Suprapubic skin (tissue), 4 donors: ENCODE data around the gene PDP2.
"Not testable (repeated sequence)": the region's sequence is repeated elsewhere in the genome, so short reads cannot be mapped to it uniquely, and the experiment has no call there.

Experiments used
- EP300 ChIP-seq: sonication (generic); formaldehyde crosslinking; IDR thresholded peaks from one replicate; pipeline ENCODE4 v1.6.1; 2017; ENCODE audit warnings: antibody characterized with exemption
- POLR2A ChIP-seq, 2 donors: fragments of 450-650 bp; IDR thresholded peaks; one replicate each; pipeline ENCODE4 v1.6.1; 2017; ENCODE audit warnings: antibody characterized with exemption in 2 of 2, mild to moderate bottlenecking in 2 of 2, moderate library complexity in 2 of 2
- POLR2AphosphoS5 ChIP-seq, 3 donors: sonication (generic); formaldehyde crosslinking; IDR thresholded peaks; one replicate each; pipeline ENCODE4 v1.6.1; 2017; ENCODE audit warnings: antibody characterized with exemption in 3 of 3
- TF ChIP-seq, protein P1 (sequence below), 2 donors: fragments of 200-600 bp in 1 of 2; fragments of 450-650 bp in 1 of 2; sonication (generic) in 1 of 2; IDR thresholded peaks; one replicate each; pipeline ENCODE4 v1.5.1; 2016 to 2019; ENCODE audit warnings: antibody characterized with exemption in 2 of 2, mild to moderate bottlenecking in 1 of 2, moderate library complexity in 1 of 2

DNA sequence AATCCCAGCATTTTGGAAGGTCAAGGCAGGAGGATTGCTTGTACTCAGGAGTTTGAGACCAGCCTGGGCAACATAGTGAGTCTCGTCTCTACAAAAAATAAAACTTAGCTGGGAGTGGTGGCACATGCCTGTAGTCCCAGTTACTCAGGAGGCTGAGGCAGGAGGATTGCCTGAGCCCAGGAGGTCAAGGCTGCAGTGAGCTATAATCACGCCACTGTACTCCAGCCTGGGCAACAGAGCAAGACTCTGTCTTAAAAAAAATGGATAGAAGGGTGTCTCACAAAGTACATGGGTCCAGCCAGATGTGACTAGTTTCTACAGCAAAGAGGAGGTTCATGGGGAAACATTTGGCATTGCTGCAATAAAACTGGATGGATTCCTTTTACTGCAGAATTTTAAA lies 9.0 kb upstream of the PDP2 start:
- TF ChIP-seq, protein P1, sequence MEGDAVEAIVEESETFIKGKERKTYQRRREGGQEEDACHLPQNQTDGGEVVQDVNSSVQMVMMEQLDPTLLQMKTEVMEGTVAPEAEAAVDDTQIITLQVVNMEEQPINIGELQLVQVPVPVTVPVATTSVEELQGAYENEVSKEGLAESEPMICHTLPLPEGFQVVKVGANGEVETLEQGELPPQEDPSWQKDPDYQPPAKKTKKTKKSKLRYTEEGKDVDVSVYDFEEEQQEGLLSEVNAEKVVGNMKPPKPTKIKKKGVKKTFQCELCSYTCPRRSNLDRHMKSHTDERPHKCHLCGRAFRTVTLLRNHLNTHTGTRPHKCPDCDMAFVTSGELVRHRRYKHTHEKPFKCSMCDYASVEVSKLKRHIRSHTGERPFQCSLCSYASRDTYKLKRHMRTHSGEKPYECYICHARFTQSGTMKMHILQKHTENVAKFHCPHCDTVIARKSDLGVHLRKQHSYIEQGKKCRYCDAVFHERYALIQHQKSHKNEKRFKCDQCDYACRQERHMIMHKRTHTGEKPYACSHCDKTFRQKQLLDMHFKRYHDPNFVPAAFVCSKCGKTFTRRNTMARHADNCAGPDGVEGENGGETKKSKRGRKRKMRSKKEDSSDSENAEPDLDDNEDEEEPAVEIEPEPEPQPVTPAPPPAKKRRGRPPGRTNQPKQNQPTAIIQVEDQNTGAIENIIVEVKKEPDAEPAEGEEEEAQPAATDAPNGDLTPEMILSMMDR (IDR thresholded peaks at IDR 0.05): not testable (repeated sequence)
- TF ChIP-seq POLR2A (IDR thresholded peaks at IDR 0.05); POLR2AphosphoS5 (IDR thresholded peaks at IDR 0.05); EP300: not testable (repeated sequence)
